AG04450 (cell line): ENCODE data around the gene KCNH6. TPM values are rescaled to one million over a fixed set of nuclear protein-coding genes. Genes with fewer than 3 reads are reported as not detected.

Source experiments
- CTCF ChIA-PET: fragments of 300-600, 350-600 bp; formaldehyde crosslinking; extraction: SDS; loops from one replicate; lab custom pipeline; 2022; ENCODE audit warnings: antibody characterized with exemption, inconsistent platforms; lab: Charles Lee
- POLR2A ChIA-PET: fragments of 350-600 bp; formaldehyde crosslinking; extraction: SDS; loops from one replicate; lab custom pipeline; 2021; ENCODE audit warnings: antibody characterized with exemption, inconsistent platforms; lab: Yijun Ruan, JAX
- DNase-seq: peaks from one replicate; pipeline ENCODE4 v3.0.0-alpha.2; 2011; ENCODE audit warnings: low read depth, low spot score
- H3K27ac ChIP-seq: one replicate; pipeline ENCODE4 v1.5.1; 2012; ENCODE audit warnings: low read depth, low read length, control low read depth
- H3K27me3 ChIP-seq: one replicate; pipeline ENCODE4 v1.6.0; 2012; ENCODE audit warnings: low read length; ENCODE audit not compliant: control insufficient read depth, insufficient read depth
- H3K4me3 ChIP-seq: 2 replicates; pipeline ENCODE4 v1.5.1; 2011; ENCODE audit warnings: mild to moderate bottlenecking, low read depth, low read length, control low read depth
- H3K9me3 ChIP-seq: 2 replicates; pipeline ENCODE4 v1.5.1; 2012; ENCODE audit warnings: low read length; ENCODE audit not compliant: control insufficient read depth, insufficient read depth
- polyA plus RNA-seq: library from polyadenylated mRNA; depleted of rRNA; stranded (reverse); fragments of >200 nt; gene quantifications from 2 replicates; pipeline ENCODE4 v1.2.3, GENCODE V29; 2011
- TF ChIP-seq, protein P1 (sequence below): IDR thresholded peaks from 2 replicates; pipeline ENCODE4 v1.5.1; 2011; ENCODE audit warnings: low read depth, low read length, control low read depth, inconsistent platforms

Gene KCNH6
- polyA plus RNA-seq, 1 experiment = 0.04 TPM

- no peak overlapping the region for H3K4me3 ChIP-seq
- POLR2A ChIA-PET = no interaction called here
- TF ChIP-seq, protein P1, sequence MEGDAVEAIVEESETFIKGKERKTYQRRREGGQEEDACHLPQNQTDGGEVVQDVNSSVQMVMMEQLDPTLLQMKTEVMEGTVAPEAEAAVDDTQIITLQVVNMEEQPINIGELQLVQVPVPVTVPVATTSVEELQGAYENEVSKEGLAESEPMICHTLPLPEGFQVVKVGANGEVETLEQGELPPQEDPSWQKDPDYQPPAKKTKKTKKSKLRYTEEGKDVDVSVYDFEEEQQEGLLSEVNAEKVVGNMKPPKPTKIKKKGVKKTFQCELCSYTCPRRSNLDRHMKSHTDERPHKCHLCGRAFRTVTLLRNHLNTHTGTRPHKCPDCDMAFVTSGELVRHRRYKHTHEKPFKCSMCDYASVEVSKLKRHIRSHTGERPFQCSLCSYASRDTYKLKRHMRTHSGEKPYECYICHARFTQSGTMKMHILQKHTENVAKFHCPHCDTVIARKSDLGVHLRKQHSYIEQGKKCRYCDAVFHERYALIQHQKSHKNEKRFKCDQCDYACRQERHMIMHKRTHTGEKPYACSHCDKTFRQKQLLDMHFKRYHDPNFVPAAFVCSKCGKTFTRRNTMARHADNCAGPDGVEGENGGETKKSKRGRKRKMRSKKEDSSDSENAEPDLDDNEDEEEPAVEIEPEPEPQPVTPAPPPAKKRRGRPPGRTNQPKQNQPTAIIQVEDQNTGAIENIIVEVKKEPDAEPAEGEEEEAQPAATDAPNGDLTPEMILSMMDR = no peak
- no peak overlapping the region for H3K27ac ChIP-seq
- H3K9me3 ChIP-seq = no peaks in the 10 kb centered on the region
- DNase-seq = no peak
- no peaks in the 10 kb centered on the region for H3K27me3 ChIP-seq
- CTCF ChIA-PET = interaction anchor here (1.1 kb wide), 1 partner anchor 98 kb away, joined by 4 read pairs; no protein-coding TSS in a partner anchor
Observed at GRCh38 chr17:63514477-63514876, 8.7 kb upstream of the KCNH6 start.

DNA sequence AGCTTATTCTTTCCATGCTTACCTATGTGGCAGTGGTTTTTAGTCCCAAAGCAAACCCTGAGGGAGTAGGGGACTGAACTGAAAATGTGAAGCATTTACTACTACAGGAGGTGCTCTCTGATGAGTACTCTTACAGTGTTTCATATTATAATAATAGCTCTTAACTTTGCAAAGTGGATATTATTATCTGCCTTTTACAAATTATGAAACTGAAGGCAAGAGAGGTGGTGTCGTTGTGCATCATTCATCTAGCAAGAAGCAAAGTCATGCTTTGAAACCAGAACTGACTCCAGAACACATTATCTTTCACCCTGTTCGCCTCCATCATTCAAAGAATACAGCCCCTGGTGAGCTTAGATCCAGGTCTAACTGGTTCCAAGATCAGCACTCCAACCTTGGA is 8.2 kb upstream of the KCNH6 start:
- no peak overlapping the region for H3K27ac ChIP-seq
- H3K4me3 ChIP-seq = no peak overlapping the region
- TF ChIP-seq, protein P1 = no peak
- CTCF ChIA-PET = interaction anchor here (1.1 kb wide), 1 partner anchor 98 kb away, joined by 4 read pairs; no protein-coding TSS in a partner anchor
- H3K27me3 ChIP-seq = no peaks in the 10 kb centered on the region
- H3K9me3 ChIP-seq = no peaks in the 10 kb centered on the region
- no peak for DNase-seq
- POLR2A ChIA-PET = interaction anchor here (1.0 kb wide), 1 partner anchor 16 kb away, joined by 3 read pairs; no protein-coding TSS in a partner anchor

DNA sequence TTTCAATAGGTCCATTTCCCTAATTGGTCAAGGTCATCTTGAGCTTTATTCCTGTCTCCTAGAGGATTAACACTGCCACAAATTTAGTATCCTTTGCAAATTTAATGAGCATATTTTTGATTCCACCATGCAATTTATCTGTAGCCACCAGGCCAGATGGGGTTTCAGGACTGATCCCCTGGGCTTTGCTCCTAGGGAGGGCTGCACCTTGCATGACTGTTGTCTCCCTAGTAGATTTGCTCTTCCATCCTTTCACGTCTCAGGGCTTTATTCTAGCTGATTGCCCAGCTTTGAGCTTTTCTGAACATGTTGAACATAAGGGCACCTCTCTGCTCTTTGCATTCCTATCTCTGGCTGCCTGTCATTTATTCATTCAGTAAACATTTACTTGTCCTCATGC is 7.7 kb upstream of the KCNH6 start:
- Histone ChIP-seq H3K27me3 (no peaks in the 10 kb centered on the region), H3K9me3 (no peaks in the 10 kb centered on the region), H3K27ac (no peak overlapping the region), H3K4me3 (no peak overlapping the region)
- CTCF ChIA-PET = no interaction called here
- no peak for DNase-seq
- POLR2A ChIA-PET = interaction anchor here (1.0 kb wide), 1 partner anchor 16 kb away, joined by 3 read pairs; no protein-coding TSS in a partner anchor
- TF ChIP-seq, protein P1 = no peak

DNA sequence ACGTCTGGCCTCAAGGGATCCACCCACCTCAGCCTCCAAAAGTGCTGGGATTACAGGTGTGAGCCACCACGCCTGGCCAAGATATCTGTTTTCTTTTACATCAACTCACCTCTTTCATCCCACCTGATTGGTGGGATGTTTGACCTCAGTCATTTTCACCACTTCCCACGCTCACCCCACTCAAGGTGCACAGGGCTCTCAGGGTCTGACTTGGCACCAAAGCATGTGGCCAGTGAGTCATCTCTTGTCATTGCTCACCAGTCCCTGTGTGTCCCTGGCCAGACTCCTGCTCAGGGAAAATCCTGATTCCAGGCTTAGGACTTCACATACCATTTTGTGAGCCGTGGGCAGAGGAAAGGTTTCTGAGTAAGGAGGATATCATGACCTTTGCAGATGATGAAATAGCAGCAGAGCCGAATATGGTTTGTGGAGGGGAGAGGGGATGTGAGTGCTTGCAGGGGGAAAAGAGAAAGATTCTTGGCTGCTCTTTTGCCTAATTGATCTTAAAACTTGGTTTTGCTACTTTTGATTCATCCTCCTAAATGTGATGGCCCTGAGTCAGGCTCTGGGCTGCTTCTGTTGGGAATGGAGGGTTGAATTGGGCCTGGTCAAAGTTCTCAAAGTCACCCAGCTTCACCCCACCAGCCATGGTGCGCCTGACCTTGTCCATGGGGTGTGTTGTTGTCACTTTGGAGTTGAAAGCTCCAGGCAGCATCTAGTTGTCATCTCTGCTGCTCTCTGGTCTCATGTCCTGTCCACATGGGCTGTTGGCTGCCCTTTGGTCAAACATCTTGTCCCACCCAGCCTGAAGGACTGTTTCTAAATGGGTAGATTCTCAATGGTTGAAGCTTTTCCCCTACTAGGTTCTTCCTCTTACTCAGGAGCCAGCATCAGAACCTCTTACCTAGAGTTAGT is 6.0 kb upstream of the KCNH6 start:
- peak; percentile 21 for DNase-seq
- TF ChIP-seq, protein P1 = no peak
- H3K4me3 ChIP-seq = no peak overlapping the region
- no peak overlapping the region for H3K27ac ChIP-seq
- POLR2A ChIA-PET = no interaction called here
- CTCF ChIA-PET = no interaction called here
- H3K27me3 ChIP-seq = no peaks in the 10 kb centered on the region
- no peaks in the 10 kb centered on the region for H3K9me3 ChIP-seq

DNA sequence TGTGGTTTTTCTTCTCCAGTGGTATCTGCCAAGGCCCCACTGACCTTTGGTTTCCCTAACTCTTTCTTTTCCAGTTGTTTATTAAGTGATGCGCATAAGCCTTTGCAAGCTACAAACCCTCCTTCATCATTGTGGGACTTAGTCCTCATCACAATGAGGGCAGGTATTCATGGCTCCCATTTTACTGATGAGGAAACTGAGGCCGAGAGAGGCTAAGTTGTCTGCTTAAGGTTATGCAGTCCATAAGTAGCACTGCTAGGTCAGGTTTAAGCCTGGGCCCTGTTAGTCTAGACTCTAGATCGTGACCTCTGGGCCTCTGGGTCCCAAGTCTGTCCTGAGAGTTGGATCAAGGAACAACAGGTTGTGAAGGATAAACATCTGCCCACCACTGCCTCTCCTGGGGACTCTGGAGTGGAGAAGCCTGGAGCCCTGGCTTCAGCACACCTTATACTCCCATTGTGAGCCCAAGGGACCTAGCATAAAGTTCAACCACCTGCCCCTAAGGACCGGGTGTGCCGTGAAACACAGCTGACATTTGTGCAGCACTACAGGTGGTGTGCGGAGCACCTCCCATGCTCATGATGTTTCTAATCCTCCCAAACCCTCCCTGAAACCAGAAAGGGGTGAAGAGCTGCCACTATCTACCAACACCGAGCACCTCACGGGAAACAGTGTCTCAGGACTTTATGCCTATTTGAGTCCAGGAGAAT is 5.2 kb upstream of the KCNH6 start:
- ChIA-PET POLR2A (no interaction called here), CTCF (no interaction called here)
- TF ChIP-seq, protein P1 = no peak
- Histone ChIP-seq H3K27ac (no peak overlapping the region), H3K4me3 (no peak overlapping the region), H3K9me3 (no peaks in the 10 kb centered on the region), H3K27me3 (no peaks in the 10 kb centered on the region)
- DNase-seq = no peak
